Measurements from ENCODE around the gene BMP10.

GRCh38 chr2:68824831-68825230, 46.4 kb downstream of the BMP10 start:
- TF ChIP-seq CTCF (IDR thresholded peaks at IDR 0.05 in 8 of 11, conservative IDR thresholded peaks at IDR 0.05 in 3 of 11) (no peak), POLR2A (IDR thresholded peaks at IDR 0.05) (no peak), POLR2AphosphoS5 (IDR thresholded peaks at IDR 0.05) (no peak)

Data from spleen (tissue), 7 donors.